Smooth muscle cell (in vitro differentiated cells): ENCODE data around the gene AMZ1. TPM values are rescaled to one million over a fixed set of nuclear protein-coding genes. Genes with fewer than 3 reads are reported as not detected.

Experiments
- DNase-seq: peaks from one replicate; lab custom pipeline; 2025; ENCODE audit not compliant: unreplicated experiment; lab: John Stamatoyannopoulos, UW
- H2AFZ ChIP-seq: fragments of 200-600 bp; sonication (generic); 2 replicates; pipeline ENCODE4 v1.6.0; 2016; ENCODE audit warnings: antibody characterized with exemption, low read depth, mild to moderate bottlenecking
- H3F3A ChIP-seq: fragments of 200-600 bp; sonication (generic); 2 replicates; pipeline ENCODE4 v1.6.0; 2017; ENCODE audit warnings: antibody characterized with exemption, low read depth
- H3K27ac ChIP-seq: fragments of 200-600 bp; sonication (generic); 2 replicates; pipeline ENCODE4 v1.5.1; 2016; ENCODE audit warnings: low read depth, mild to moderate bottlenecking
- H3K27me3 ChIP-seq: fragments of 200-600 bp; sonication (generic); 2 replicates; pipeline ENCODE4 v1.6.1; 2016; ENCODE audit warnings: low read depth, mild to moderate bottlenecking
- H3K36me3 ChIP-seq: fragments of 200-600 bp; sonication (generic); 2 replicates; pipeline ENCODE4 v1.5.1; 2016; ENCODE audit warnings: low read depth
- H3K4me1 ChIP-seq: fragments of 200-600 bp; sonication (generic); 2 replicates; pipeline ENCODE4 v1.5.1; 2016; ENCODE audit warnings: low read depth
- H3K4me2 ChIP-seq: fragments of 200-600 bp; sonication (generic); 2 replicates; pipeline ENCODE4 v1.6.0; 2016; ENCODE audit warnings: mild to moderate bottlenecking
- H3K4me3 ChIP-seq: fragments of 200-600 bp; sonication (generic); 2 replicates; pipeline ENCODE4 v1.5.1; 2016; ENCODE audit warnings: mild to moderate bottlenecking
- H3K79me2 ChIP-seq: fragments of 200-600 bp; sonication (generic); 2 replicates; pipeline ENCODE4 v1.6.0; 2016; ENCODE audit warnings: low read depth, mild to moderate bottlenecking
- H3K9ac ChIP-seq: fragments of 200-600 bp; sonication (generic); 2 replicates; pipeline ENCODE4 v1.6.0; 2016; ENCODE audit warnings: low read depth
- H3K9me3 ChIP-seq: fragments of 200-600 bp; sonication (generic); replicated peaks from 2 replicates; pipeline ENCODE4 v1.5.1; 2016; ENCODE audit warnings: low read depth
- H4K20me1 ChIP-seq: fragments of 200-600 bp; sonication (generic); 2 replicates; pipeline ENCODE4 v1.6.0; 2016; ENCODE audit warnings: low read depth
- WGBS: methylation state at CpG from one replicate; pipeline ENCODE4 v1.1.7; 2016; ENCODE audit warnings: low lambda C conversion rate; 5-methylcytosine and 5-hydroxymethylcytosine counted together
- polyA plus RNA-seq: library from polyadenylated mRNA; unstranded; fragments of >200 nt; fragmentation: Nextera tagmentation; extraction: Ambion mirVana; gene quantifications from 2 replicates; pipeline ENCODE4 v1.2.1, GENCODE V29; 2016
- total RNA-seq: library from RNA; depleted of rRNA; stranded (reverse); fragments of >200 nt; gene quantifications from 2 replicates; pipeline ENCODE4 v1.2.3, GENCODE V29; 2014
- TF ChIP-seq, protein P1 (sequence below): fragments of 200-600 bp; sonication (generic); IDR thresholded peaks from 2 replicates; pipeline ENCODE4 v1.5.1; 2017; ENCODE audit warnings: borderline replicate concordance, mild to moderate bottlenecking, antibody characterized with exemption; ENCODE audit not compliant: insufficient read depth, poor library complexity, severe bottlenecking

AMZ1 gene
- total and polyA plus RNA-seq, 2 experiments from 2014 or later: 0.63 to 1.1 TPM

DNA sequence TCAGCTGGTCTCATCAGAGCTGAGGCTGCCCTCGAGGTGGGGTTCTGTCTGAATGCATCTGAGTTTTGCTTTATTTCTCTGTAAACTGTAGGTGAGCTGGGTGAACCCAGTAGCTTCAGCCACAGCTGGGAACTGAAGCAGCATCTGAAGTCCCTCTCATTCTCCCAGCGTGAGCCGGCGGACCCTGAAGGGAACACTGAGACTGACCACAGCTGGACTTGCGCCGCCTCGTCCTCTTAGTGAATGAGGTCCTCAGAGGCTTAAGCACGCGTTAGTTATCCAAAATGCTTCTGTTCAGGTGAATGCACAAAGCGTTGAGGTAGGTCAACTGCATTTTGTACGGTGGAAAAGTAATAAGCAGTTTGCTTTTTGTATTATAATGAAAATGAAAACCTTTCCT lies 76.6 kb downstream of the AMZ1 start:
- 96% methylated on average over 11 of the region's 11 CpGs for WGBS
- H3K4me2 ChIP-seq: no peak overlapping the region
- peaks cover 6% of the 10 kb centered on the region for H4K20me1 ChIP-seq
- H3K27me3 ChIP-seq: no peaks in the 10 kb centered on the region
- peak overlapping the region; percentile 99 for H3K27ac ChIP-seq
- H3K9ac ChIP-seq: no peak overlapping the region
- TF ChIP-seq, protein P1, sequence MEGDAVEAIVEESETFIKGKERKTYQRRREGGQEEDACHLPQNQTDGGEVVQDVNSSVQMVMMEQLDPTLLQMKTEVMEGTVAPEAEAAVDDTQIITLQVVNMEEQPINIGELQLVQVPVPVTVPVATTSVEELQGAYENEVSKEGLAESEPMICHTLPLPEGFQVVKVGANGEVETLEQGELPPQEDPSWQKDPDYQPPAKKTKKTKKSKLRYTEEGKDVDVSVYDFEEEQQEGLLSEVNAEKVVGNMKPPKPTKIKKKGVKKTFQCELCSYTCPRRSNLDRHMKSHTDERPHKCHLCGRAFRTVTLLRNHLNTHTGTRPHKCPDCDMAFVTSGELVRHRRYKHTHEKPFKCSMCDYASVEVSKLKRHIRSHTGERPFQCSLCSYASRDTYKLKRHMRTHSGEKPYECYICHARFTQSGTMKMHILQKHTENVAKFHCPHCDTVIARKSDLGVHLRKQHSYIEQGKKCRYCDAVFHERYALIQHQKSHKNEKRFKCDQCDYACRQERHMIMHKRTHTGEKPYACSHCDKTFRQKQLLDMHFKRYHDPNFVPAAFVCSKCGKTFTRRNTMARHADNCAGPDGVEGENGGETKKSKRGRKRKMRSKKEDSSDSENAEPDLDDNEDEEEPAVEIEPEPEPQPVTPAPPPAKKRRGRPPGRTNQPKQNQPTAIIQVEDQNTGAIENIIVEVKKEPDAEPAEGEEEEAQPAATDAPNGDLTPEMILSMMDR: no peak
- peaks cover 22% of the 10 kb centered on the region for H3K4me1 ChIP-seq
- peaks cover 35% of the 10 kb centered on the region for H3K79me2 ChIP-seq
- no peak overlapping the region for H3K4me3 ChIP-seq
- no peak overlapping the region for H2AFZ ChIP-seq
- peaks cover 12% of the 10 kb centered on the region for H3F3A ChIP-seq
- H3K9me3 ChIP-seq: no peaks in the 10 kb centered on the region
- DNase-seq: no peak
- H3K36me3 ChIP-seq: no peaks in the 10 kb centered on the region

Other genes with a start within 250 kb of the AMZ1 start
- gene GRIFIN, start 211.8 kb upstream of the AMZ1 start, total RNA-seq: not detected in 2 replicates
- not detected in 2 replicates for gene GRIFIN, start 211.8 kb upstream of the AMZ1 start, polyA plus RNA-seq
- 9.8 and 19.5 TPM in 2 replicates for gene LFNG, start 168.4 kb upstream of the AMZ1 start, total RNA-seq
- 6.0 and 7.9 TPM in 2 replicates for gene LFNG, start 168.4 kb upstream of the AMZ1 start, polyA plus RNA-seq
- gene BRAT1, start 132.7 kb upstream of the AMZ1 start, total RNA-seq: 11.2 and 16.8 TPM in 2 replicates
- 32.4 and 43.6 TPM in 2 replicates for gene BRAT1, start 132.7 kb upstream of the AMZ1 start, polyA plus RNA-seq
- 12.7 and 15.0 TPM in 2 replicates for gene IQCE, start 129.2 kb upstream of the AMZ1 start, total RNA-seq
- gene IQCE, start 129.2 kb upstream of the AMZ1 start, polyA plus RNA-seq: 5.8 and 16.3 TPM in 2 replicates
- gene TTYH3, start 56.2 kb upstream of the AMZ1 start, total RNA-seq: 42.9 and 51.5 TPM in 2 replicates
- gene TTYH3, start 56.2 kb upstream of the AMZ1 start, polyA plus RNA-seq: 153 and 179 TPM in 2 replicates
- gene GNA12, start 156.1 kb downstream of the AMZ1 start, total RNA-seq: 20.3 and 32.9 TPM in 2 replicates
- gene GNA12, start 156.1 kb downstream of the AMZ1 start, polyA plus RNA-seq: 34.7 and 41.2 TPM in 2 replicates